Esophagus squamous epithelium (tissue), 5 donors: ENCODE measurements around the gene AMBP. TPM values are rescaled to one million over a fixed set of nuclear protein-coding genes. Genes with fewer than 3 reads are reported as not detected.

Experiments used
- DNase-seq: peaks from one replicate; lab custom pipeline; 2025; lab: John Stamatoyannopoulos, UW
- H3K27ac ChIP-seq, 4 donors: fragments of 200-600 bp; sonication (generic); one replicate each; pipeline ENCODE4 v1.5.1; 2016 to 2019; ENCODE audit warnings: mild to moderate bottlenecking in 1 of 4
- H3K27me3 ChIP-seq, 4 donors: fragments of 200-600 bp; sonication (generic); 1 replicate in 3 of 4; 2 replicates in 1 of 4; pipeline versions ENCODE4 v1.5.1 to v1.6.0; 2017 to 2021; ENCODE audit warnings: antibody characterized with exemption in 1 of 4
- H3K36me3 ChIP-seq, 3 donors: fragments of 200-600 bp; sonication (generic); one replicate each; pipeline ENCODE4 v1.5.1; 2016 to 2019
- H3K4me1 ChIP-seq, 3 donors: fragments of 200-600 bp; sonication (generic); one replicate each; pipeline ENCODE4 v1.5.1; 2017 to 2019
- H3K4me3 ChIP-seq, 4 donors: fragments of 200-600 bp; sonication (generic); 1 replicate in 3 of 4; 2 replicates in 1 of 4; pipeline ENCODE4 v1.5.1; 2016 to 2019; ENCODE audit warnings: mild to moderate bottlenecking in 2 of 4, moderate library complexity in 1 of 4
- H3K9me3 ChIP-seq, 3 donors: fragments of 200-600 bp; sonication (generic); one replicate each; pipeline ENCODE4 v1.5.1; 2016 to 2019
- POLR2A ChIP-seq, 4 donors: fragments of 450-650 bp; IDR thresholded peaks; one replicate each; pipeline ENCODE4 v1.6.1; 2017; ENCODE audit warnings: antibody characterized with exemption in 4 of 4, mild to moderate bottlenecking in 4 of 4, moderate library complexity in 3 of 4
- WGBS, 2 donors: methylation state at CpG; one replicate each; pipeline ENCODE4 v1.1.5; 2018; 5-methylcytosine and 5-hydroxymethylcytosine counted together
- intact Hi-C: fragments of 100-400 bp; cut with DNase I; formaldehyde crosslinking; loops from one replicate; pipeline ENCODE4 v1.15.0; 2022
- total RNA-seq, 4 donors: library from RNA; depleted of rRNA; stranded (reverse); fragments of >200 nt; gene quantifications; one replicate each; pipeline ENCODE4 v1.1.0, GENCODE V29; 2016
- TF ChIP-seq, protein P1 (sequence below), 6 experiments: fragments of 450-650 bp in 4 of 6; fragments of 200-600 bp in 2 of 6; sonication (generic) in 2 of 6; IDR thresholded peaks; one replicate each; pipeline ENCODE4 v1.5.1; 2016 to 2019; ENCODE audit warnings: antibody characterized with exemption in 6 of 6, mild to moderate bottlenecking in 4 of 6, moderate library complexity in 4 of 6
- donor health status: DM: yes; HTN: yes; CAD: no.

AMBP gene
- total RNA-seq, 4 donors from 2014 or later, result 0.19 to 2.5 TPM; not detected in 2

GRCh38 chr9:114077162-114077837, 800 bp downstream of the AMBP start:
- H3K36me3 ChIP-seq, result no peaks in the 10 kb centered on the region
- 60 to 90% methylated on average over 1 of the region's 7 CpGs for WGBS, 2 donors
- peaks cover 0 to 35% (median 0%) of the 10 kb centered on the region in 4 donors for H3K27me3 ChIP-seq
- intact Hi-C loops, result no loop called here
- H3K27ac ChIP-seq, result no peak overlapping the region
- no peak overlapping the region for H3K4me3 ChIP-seq
- no peaks in the 10 kb centered on the region for H3K9me3 ChIP-seq
- peaks cover 7 to 14% (median 7%) of the 10 kb centered on the region in 3 donors for H3K4me1 ChIP-seq
- DNase-seq, result no peak
- TF ChIP-seq POLR2A (IDR thresholded peaks at IDR 0.05), result no peak
- TF ChIP-seq, protein P1, sequence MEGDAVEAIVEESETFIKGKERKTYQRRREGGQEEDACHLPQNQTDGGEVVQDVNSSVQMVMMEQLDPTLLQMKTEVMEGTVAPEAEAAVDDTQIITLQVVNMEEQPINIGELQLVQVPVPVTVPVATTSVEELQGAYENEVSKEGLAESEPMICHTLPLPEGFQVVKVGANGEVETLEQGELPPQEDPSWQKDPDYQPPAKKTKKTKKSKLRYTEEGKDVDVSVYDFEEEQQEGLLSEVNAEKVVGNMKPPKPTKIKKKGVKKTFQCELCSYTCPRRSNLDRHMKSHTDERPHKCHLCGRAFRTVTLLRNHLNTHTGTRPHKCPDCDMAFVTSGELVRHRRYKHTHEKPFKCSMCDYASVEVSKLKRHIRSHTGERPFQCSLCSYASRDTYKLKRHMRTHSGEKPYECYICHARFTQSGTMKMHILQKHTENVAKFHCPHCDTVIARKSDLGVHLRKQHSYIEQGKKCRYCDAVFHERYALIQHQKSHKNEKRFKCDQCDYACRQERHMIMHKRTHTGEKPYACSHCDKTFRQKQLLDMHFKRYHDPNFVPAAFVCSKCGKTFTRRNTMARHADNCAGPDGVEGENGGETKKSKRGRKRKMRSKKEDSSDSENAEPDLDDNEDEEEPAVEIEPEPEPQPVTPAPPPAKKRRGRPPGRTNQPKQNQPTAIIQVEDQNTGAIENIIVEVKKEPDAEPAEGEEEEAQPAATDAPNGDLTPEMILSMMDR (IDR thresholded peaks at IDR 0.05), result no peak

GRCh38 chr9:114076237-114077161, 1.6 kb downstream of the AMBP start:
- no peaks in the 10 kb centered on the region for H3K36me3 ChIP-seq
- DNase-seq, result no peak
- no peak overlapping the region for H3K27ac ChIP-seq
- H3K4me3 ChIP-seq, result no peak overlapping the region
- WGBS, 2 donors, result 71 to 78% methylated on average over 10 to 13 of the region's 14 CpGs
- H3K9me3 ChIP-seq, result no peaks in the 10 kb centered on the region
- intact Hi-C loops, result no loop called here
- TF ChIP-seq, protein P1 (IDR thresholded peaks at IDR 0.05), result no peak
- TF ChIP-seq POLR2A (IDR thresholded peaks at IDR 0.05), result no peak
- H3K4me1 ChIP-seq, result peaks cover 12 to 22% (median 15%) of the 10 kb centered on the region in 3 donors
- H3K27me3 ChIP-seq, result peaks cover 0 to 35% (median 0%) of the 10 kb centered on the region in 4 donors

DNA sequence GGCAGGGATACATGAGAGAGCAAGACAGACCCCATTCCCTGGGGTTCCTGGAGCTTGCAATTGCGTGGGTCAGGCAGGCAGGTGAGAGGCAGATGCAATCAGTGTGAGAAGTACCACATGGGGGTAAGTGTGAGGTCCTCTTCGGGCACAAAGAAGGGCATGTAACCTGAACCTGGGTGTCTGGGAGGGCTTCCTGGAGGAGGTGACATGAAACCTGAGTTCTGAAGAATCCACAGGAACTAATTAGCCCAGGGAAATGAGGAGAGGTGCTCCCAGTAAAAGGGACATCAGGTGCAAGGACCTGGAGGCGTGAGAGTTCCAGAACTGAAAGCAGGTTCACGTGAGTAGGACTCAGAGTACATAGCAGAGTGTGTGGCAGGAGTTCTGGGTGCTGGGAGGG, 2.5 kb downstream of the AMBP start:
- TF ChIP-seq POLR2A (IDR thresholded peaks at IDR 0.05), result no peak
- TF ChIP-seq, protein P1 (IDR thresholded peaks at IDR 0.05), result no peak
- Histone ChIP-seq H3K27me3 (peaks cover 0 to 35% (median 0%) of the 10 kb centered on the region in 4 donors), H3K27ac (no peak overlapping the region), H3K36me3 (no peaks in the 10 kb centered on the region), H3K4me1 (peaks cover 15 to 31% (median 24%) of the 10 kb centered on the region in 3 donors), H3K4me3 (no peak overlapping the region), H3K9me3 (no peaks in the 10 kb centered on the region)
- intact Hi-C loops, result no loop called here
- no peak for DNase-seq
- 66 to 80% methylated on average over 3 to 4 of the region's 4 CpGs for WGBS, 2 donors

DNA sequence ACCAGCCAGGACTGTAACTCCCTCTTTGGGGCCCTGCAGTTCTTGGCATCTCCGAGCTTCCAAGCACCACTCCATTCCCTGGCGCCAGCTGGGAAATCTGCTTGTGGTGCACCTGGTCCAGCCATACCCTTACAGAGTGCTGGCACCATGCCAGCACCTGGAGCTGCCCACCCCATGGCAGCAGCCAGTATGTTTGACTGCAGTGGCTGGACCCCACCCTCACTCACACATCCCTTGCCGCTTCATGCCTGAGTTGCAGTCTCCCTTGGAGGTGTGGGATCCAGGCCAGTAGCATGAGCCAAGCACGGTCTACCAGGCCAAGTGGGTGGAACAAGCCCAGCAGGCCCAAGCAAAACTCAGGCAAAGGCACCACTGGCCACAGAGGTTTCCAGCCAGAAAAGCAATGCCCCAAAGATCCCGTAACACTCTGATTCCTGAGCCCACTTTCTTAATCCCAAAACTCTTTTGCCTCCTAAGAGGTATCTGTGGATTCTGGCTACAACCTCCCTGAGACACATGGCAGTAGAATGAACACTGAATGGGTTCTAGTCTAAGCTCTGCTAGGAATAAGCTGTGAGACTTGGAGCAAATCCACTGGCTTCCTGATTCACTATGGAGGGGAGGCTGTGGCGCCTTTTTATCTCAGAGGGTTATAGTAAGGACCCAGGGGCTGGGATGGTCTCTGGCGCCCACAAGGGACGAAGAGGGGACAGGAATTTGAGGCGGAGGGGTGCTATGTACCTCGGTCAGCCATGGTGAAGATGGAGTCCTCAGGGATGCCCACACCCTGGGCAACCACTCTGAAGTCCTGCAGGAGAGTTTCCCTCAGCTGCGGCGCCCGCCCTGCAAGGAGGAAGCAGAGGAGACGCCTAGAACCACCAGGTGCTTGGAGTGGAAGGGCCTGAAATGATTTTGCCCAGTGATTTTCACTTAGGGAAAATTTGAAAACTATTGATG, 5.6 kb downstream of the AMBP start:
- no peak for DNase-seq
- 23 to 56% methylated on average over 10 to 11 of the region's 14 CpGs for WGBS, 2 donors
- TF ChIP-seq POLR2A (IDR thresholded peaks at IDR 0.05), result no peak
- TF ChIP-seq, protein P1 (IDR thresholded peaks at IDR 0.05), result no peak
- peaks cover 15 to 32% (median 26%) of the 10 kb centered on the region in 3 donors for H3K4me1 ChIP-seq
- H3K27me3 ChIP-seq, result peaks cover 0 to 25% (median 0%) of the 10 kb centered on the region in 4 donors
- no peak overlapping the region for H3K4me3 ChIP-seq
- no peaks in the 10 kb centered on the region for H3K36me3 ChIP-seq
- H3K9me3 ChIP-seq, result no peaks in the 10 kb centered on the region
- intact Hi-C loops, result no loop called here
- H3K27ac ChIP-seq, result peak overlapping the region in 2 of 4 donors; percentile 5 to 9
